GM23338 (cell line): Measurements from ENCODE around the gene MATR3. TPM values are rescaled to one million over a fixed set of nuclear protein-coding genes. Genes with fewer than 3 reads are reported as not detected.

ENCODE experiments used
- ATAC-seq: fragments of 200-7000 bp; cut with Tn5 transposase; 3 replicates; pipeline ENCODE4 v1.9.1; 2020
- DNase-seq: peaks from one replicate; pipeline ENCODE4 v3.0.0-alpha.2; 2015; ENCODE audit warnings: low spot score
- H2AFZ ChIP-seq: fragments of 200-600 bp; sonication (generic); 2 replicates; pipeline ENCODE4 v1.8.0; 2016; ENCODE audit warnings: antibody characterized with exemption, mild to moderate bottlenecking, moderate library complexity
- H3F3A ChIP-seq: fragments of 200-600 bp; sonication (generic); replicated peaks from 2 replicates; pipeline ENCODE4 v1.8.0; 2017; ENCODE audit warnings: antibody characterized with exemption, mixed run types, low read depth
- H3K27ac ChIP-seq: fragments of 200-600 bp; sonication (generic); 2 replicates; pipeline ENCODE4 v1.6.1; 2016; ENCODE audit warnings: low read depth
- H3K27me3 ChIP-seq: fragments of 200-600 bp; sonication (generic); 2 replicates; pipeline ENCODE4 v1.8.0; 2016; ENCODE audit warnings: mild to moderate bottlenecking, mixed run types, moderate library complexity; ENCODE audit not compliant: insufficient read depth
- H3K36me3 ChIP-seq: fragments of 200-600 bp; sonication (generic); 2 replicates; pipeline ENCODE4 v1.8.0; 2016; ENCODE audit warnings: mild to moderate bottlenecking; ENCODE audit not compliant: insufficient read depth
- H3K4me1 ChIP-seq: fragments of 200-600 bp; sonication (generic); 2 replicates; pipeline ENCODE4 v1.8.0; 2016; ENCODE audit warnings: mild to moderate bottlenecking, moderate library complexity; ENCODE audit not compliant: insufficient read depth
- H3K4me2 ChIP-seq: fragments of 200-600 bp; sonication (generic); 2 replicates; pipeline ENCODE4 v1.7.1; 2017; ENCODE audit warnings: mixed run types
- H3K4me3 ChIP-seq: fragments of 200-600 bp; sonication (generic); 2 replicates; pipeline ENCODE4 v1.6.1; 2016; ENCODE audit warnings: mixed run types
- H3K79me2 ChIP-seq: fragments of 200-600 bp; sonication (generic); replicated peaks from 2 replicates; pipeline ENCODE4 v1.8.0; 2017; ENCODE audit warnings: mild to moderate bottlenecking; ENCODE audit not compliant: insufficient read depth
- H3K9me2 ChIP-seq: fragments of 200-600 bp; sonication (generic); 2 replicates; pipeline ENCODE4 v1.8.0; 2017; ENCODE audit not compliant: insufficient read depth
- H4K20me1 ChIP-seq: fragments of 200-600 bp; sonication (generic); replicated peaks from 2 replicates; pipeline ENCODE4 v1.8.0; 2017; ENCODE audit warnings: mild to moderate bottlenecking; ENCODE audit not compliant: insufficient read depth
- H3K27ac Mint-ChIP-seq: 2 replicates; pipeline ENCODE4 v1.8.0; 2020; ENCODE audit warnings: inconsistent platforms, mild to moderate bottlenecking, moderate library complexity, mixed read lengths
- H3K27me3 Mint-ChIP-seq: 3 replicates; pipeline ENCODE4 v1.8.0; 2022; ENCODE audit warnings: low read depth, mild to moderate bottlenecking, moderate library complexity, mixed read lengths, inconsistent platforms; ENCODE audit not compliant: insufficient read depth, poor library complexity
- H3K36me3 Mint-ChIP-seq: 3 replicates; pipeline ENCODE4 v1.8.0; 2021; ENCODE audit warnings: low read depth, mild to moderate bottlenecking, inconsistent platforms, moderate library complexity, mixed read lengths
- H3K4me1 Mint-ChIP-seq: 3 replicates; pipeline ENCODE4 v1.8.0; 2020; ENCODE audit warnings: mild to moderate bottlenecking, inconsistent platforms, mixed read lengths
- H3K4me3 Mint-ChIP-seq: 3 replicates; pipeline ENCODE4 v1.8.0; 2021; ENCODE audit warnings: moderate library complexity, mild to moderate bottlenecking, inconsistent platforms, mixed read lengths
- H3K9me3 Mint-ChIP-seq: 3 replicates; pipeline ENCODE4 v1.8.0; 2020; ENCODE audit warnings: moderate library complexity, mild to moderate bottlenecking, inconsistent platforms, mixed read lengths
- CREB1 ChIP-seq: fragments of 250-450 bp; sonication (Bioruptor Pico); IDR thresholded peaks from 2 replicates; pipeline ENCODE4 v1.5.0; 2020; ENCODE audit warnings: low read depth, mild to moderate bottlenecking, moderate library complexity
- EZH2 ChIP-seq: fragments of 200-600 bp; sonication (generic); IDR thresholded peaks from one replicate; pipeline ENCODE4 v1.8.0; 2017; ENCODE audit warnings: antibody characterized with exemption, mild to moderate bottlenecking, low read depth; ENCODE audit not compliant: unreplicated experiment
- JUNB ChIP-seq: IDR thresholded peaks from one replicate; pipeline ENCODE4 v1.6.1; 2016; ENCODE audit warnings: antibody characterized with exemption; ENCODE audit not compliant: unreplicated experiment
- NANOG ChIP-seq: IDR thresholded peaks from 2 replicates; pipeline ENCODE4 v1.6.1; 2016; ENCODE audit warnings: antibody characterized with exemption, borderline replicate concordance
- POLR2AphosphoS5 ChIP-seq: IDR thresholded peaks from 2 replicates; pipeline ENCODE4 v1.6.1; 2016; ENCODE audit warnings: antibody characterized with exemption, low read depth
- ZNF331 ChIP-seq: fragments of 250-450 bp; sonication (Bioruptor Pico); IDR thresholded peaks from 2 replicates; pipeline ENCODE4 v1.5.0; 2020; ENCODE audit warnings: low read depth, mild to moderate bottlenecking, moderate library complexity
- polyA plus RNA-seq: library from polyadenylated mRNA; unstranded; fragments of >200 nt; fragmentation: Nextera tagmentation; extraction: Ambion mirVana; gene quantifications from 2 replicates; pipeline ENCODE4 v1.2.1, GENCODE V29; 2016
- total RNA-seq: library from RNA; depleted of rRNA; stranded (reverse); fragments of >200 nt; shearing (Covaris generic); gene quantifications from 2 replicates; pipeline ENCODE4 v1.2.3, GENCODE V29; 2014
- TF ChIP-seq, protein P1 (sequence below): IDR thresholded peaks from one replicate; pipeline ENCODE4 v1.6.1; 2018; ENCODE audit warnings: antibody characterized with exemption; ENCODE audit not compliant: unreplicated experiment
- TF ChIP-seq, protein P2 (sequence below), 2 experiments: fragments of 200-600 bp in 1 of 2; sonication (generic) in 1 of 2; conservative IDR thresholded peaks; 2 replicates each; pipeline versions ENCODE4 v1.5.1 to v1.6.1; 2016 to 2017; ENCODE audit warnings: antibody characterized with exemption in 2 of 2, low read depth in 2 of 2, mild to moderate bottlenecking in 2 of 2, moderate library complexity in 1 of 2
- TF ChIP-seq, protein P3 (sequence below): fragments of 250-450 bp; sonication (Bioruptor Pico); IDR thresholded peaks from 2 replicates; pipeline ENCODE4 v1.5.0; 2020; ENCODE audit warnings: mild to moderate bottlenecking, moderate library complexity

MATR3 gene
- total and polyA plus RNA-seq, 2 experiments from 2014 or later = 278 to 506 TPM

DNA sequence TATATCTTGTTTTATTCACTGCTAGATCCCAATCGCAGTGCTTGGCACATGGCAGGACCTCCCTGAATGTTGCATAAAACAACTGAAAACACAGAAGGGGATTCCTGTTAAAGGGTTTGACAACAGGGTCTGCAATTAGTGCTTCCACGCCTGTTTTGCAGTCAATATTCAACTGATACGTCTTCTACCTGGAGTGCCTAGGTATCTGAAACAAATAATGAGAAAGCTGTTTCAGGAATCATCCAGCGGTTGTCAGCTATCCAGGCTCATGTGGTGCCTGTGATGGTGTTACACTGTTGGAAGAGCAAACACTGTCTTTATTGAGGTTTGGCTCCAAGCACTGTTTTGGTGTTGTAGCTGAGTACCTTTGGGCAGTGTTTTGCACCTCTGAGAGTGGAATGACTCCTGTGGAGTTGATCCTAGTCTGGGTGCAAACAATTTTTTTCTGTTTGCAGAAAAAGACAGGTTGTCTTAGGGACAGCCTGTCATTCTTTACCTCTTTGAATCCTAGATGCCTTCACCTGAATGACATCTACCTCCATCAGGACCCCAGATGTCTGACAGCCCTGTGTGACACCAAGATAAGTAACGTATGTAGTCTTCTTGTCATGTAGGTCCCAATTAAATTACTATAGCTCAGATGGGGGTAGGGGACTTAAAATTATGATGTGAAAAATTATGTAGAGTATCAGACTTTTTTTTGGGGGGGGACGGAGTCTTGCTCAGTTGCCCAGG lies 14.8 kb upstream of the MATR3 start:
- Mint-ChIP-seq H3K4me3 (peak overlapping the region; percentile 39; the same call in 2 of the 3 replicates), H3K4me1 (peaks cover 29% of the 10 kb centered on the region), H3K9me3 (peaks cover 9% of the 10 kb centered on the region; the same call in 2 of the 3 replicates), H3K36me3 (peaks cover 97% of the 10 kb centered on the region), H3K27ac (peak overlapping the region; percentile 56; the same call in 1 of the 2 replicates), H3K27me3 (peaks cover 26% of the 10 kb centered on the region)
- H3K79me2 ChIP-seq = peaks cover 70% of the 10 kb centered on the region
- H3K27me3 ChIP-seq = no peaks in the 10 kb centered on the region
- H3K4me1 ChIP-seq = peaks cover 42% of the 10 kb centered on the region
- peak overlapping the region; percentile 45 for H3K4me2 ChIP-seq
- TF ChIP-seq EZH2 (no peak), CREB1 (CRISPR knock-in tag) (no peak), JUNB (no peak), POLR2AphosphoS5 (peak; percentile 57), NANOG (no peak), ZNF331 (CRISPR knock-in tag) (no peak)
- TF ChIP-seq, protein P1, sequence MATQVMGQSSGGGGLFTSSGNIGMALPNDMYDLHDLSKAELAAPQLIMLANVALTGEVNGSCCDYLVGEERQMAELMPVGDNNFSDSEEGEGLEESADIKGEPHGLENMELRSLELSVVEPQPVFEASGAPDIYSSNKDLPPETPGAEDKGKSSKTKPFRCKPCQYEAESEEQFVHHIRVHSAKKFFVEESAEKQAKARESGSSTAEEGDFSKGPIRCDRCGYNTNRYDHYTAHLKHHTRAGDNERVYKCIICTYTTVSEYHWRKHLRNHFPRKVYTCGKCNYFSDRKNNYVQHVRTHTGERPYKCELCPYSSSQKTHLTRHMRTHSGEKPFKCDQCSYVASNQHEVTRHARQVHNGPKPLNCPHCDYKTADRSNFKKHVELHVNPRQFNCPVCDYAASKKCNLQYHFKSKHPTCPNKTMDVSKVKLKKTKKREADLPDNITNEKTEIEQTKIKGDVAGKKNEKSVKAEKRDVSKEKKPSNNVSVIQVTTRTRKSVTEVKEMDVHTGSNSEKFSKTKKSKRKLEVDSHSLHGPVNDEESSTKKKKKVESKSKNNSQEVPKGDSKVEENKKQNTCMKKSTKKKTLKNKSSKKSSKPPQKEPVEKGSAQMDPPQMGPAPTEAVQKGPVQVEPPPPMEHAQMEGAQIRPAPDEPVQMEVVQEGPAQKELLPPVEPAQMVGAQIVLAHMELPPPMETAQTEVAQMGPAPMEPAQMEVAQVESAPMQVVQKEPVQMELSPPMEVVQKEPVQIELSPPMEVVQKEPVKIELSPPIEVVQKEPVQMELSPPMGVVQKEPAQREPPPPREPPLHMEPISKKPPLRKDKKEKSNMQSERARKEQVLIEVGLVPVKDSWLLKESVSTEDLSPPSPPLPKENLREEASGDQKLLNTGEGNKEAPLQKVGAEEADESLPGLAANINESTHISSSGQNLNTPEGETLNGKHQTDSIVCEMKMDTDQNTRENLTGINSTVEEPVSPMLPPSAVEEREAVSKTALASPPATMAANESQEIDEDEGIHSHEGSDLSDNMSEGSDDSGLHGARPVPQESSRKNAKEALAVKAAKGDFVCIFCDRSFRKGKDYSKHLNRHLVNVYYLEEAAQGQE = no peak
- TF ChIP-seq, protein P2, sequence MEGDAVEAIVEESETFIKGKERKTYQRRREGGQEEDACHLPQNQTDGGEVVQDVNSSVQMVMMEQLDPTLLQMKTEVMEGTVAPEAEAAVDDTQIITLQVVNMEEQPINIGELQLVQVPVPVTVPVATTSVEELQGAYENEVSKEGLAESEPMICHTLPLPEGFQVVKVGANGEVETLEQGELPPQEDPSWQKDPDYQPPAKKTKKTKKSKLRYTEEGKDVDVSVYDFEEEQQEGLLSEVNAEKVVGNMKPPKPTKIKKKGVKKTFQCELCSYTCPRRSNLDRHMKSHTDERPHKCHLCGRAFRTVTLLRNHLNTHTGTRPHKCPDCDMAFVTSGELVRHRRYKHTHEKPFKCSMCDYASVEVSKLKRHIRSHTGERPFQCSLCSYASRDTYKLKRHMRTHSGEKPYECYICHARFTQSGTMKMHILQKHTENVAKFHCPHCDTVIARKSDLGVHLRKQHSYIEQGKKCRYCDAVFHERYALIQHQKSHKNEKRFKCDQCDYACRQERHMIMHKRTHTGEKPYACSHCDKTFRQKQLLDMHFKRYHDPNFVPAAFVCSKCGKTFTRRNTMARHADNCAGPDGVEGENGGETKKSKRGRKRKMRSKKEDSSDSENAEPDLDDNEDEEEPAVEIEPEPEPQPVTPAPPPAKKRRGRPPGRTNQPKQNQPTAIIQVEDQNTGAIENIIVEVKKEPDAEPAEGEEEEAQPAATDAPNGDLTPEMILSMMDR (conservative IDR thresholded peaks at IDR 0.05; ENCODE audit: low read depth in 2 of 2) = no peak
- TF ChIP-seq, protein P3, sequence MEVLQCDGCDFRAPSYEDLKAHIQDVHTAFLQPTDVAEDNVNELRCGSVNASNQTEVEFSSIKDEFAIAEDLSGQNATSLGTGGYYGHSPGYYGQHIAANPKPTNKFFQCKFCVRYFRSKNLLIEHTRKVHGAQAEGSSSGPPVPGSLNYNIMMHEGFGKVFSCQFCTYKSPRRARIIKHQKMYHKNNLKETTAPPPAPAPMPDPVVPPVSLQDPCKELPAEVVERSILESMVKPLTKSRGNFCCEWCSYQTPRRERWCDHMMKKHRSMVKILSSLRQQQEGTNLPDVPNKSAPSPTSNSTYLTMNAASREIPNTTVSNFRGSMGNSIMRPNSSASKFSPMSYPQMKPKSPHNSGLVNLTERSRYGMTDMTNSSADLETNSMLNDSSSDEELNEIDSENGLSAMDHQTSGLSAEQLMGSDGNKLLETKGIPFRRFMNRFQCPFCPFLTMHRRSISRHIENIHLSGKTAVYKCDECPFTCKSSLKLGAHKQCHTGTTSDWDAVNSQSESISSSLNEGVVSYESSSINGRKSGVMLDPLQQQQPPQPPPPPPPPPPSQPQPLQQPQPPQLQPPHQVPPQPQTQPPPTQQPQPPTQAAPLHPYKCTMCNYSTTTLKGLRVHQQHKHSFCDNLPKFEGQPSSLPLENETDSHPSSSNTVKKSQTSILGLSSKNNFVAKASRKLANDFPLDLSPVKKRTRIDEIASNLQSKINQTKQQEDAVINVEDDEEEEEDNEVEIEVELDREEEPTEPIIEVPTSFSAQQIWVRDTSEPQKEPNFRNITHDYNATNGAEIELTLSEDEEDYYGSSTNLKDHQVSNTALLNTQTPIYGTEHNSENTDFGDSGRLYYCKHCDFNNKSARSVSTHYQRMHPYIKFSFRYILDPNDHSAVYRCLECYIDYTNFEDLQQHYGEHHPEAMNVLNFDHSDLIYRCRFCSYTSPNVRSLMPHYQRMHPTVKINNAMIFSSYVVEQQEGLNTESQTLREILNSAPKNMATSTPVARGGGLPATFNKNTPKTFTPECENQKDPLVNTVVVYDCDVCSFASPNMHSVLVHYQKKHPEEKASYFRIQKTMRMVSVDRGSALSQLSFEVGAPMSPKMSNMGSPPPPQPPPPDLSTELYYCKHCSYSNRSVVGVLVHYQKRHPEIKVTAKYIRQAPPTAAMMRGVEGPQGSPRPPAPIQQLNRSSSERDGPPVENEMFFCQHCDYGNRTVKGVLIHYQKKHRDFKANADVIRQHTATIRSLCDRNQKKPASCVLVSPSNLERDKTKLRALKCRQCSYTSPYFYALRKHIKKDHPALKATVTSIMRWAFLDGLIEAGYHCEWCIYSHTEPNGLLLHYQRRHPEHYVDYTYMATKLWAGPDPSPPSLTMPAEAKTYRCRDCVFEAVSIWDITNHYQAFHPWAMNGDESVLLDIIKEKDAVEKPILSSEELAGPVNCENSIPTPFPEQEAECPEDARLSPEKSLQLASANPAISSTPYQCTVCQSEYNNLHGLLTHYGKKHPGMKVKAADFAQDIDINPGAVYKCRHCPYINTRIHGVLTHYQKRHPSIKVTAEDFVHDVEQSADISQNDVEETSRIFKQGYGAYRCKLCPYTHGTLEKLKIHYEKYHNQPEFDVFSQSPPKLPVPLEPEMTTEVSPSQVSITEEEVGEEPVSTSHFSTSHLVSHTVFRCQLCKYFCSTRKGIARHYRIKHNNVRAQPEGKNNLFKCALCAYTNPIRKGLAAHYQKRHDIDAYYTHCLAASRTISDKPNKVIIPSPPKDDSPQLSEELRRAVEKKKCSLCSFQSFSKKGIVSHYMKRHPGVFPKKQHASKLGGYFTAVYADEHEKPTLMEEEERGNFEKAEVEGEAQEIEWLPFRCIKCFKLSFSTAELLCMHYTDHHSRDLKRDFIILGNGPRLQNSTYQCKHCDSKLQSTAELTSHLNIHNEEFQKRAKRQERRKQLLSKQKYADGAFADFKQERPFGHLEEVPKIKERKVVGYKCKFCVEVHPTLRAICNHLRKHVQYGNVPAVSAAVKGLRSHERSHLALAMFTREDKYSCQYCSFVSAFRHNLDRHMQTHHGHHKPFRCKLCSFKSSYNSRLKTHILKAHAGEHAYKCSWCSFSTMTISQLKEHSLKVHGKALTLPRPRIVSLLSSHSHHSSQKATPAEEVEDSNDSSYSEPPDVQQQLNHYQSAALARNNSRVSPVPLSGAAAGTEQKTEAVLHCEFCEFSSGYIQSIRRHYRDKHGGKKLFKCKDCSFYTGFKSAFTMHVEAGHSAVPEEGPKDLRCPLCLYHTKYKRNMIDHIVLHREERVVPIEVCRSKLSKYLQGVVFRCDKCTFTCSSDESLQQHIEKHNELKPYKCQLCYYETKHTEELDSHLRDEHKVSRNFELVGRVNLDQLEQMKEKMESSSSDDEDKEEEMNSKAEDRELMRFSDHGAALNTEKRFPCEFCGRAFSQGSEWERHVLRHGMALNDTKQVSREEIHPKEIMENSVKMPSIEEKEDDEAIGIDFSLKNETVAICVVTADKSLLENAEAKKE (CRISPR knock-in tag) = no peak
- H3K9me2 ChIP-seq = no peaks in the 10 kb centered on the region
- DNase-seq = no peak
- peak overlapping the region; percentile 99 for H3K27ac ChIP-seq
- ATAC-seq = no peak
- peaks cover 86% of the 10 kb centered on the region for H3K36me3 ChIP-seq
- H2AFZ ChIP-seq = no peak overlapping the region
- H4K20me1 ChIP-seq = peaks cover 70% of the 10 kb centered on the region
- H3K4me3 ChIP-seq = peak overlapping the region; percentile 31
- H3F3A ChIP-seq = peaks cover 92% of the 10 kb centered on the region
